ENCODE measurements around the gene HDHD3. TPM values are rescaled to one million over a fixed set of nuclear protein-coding genes. Genes with fewer than 3 reads are reported as not detected.
"Not testable (repeated sequence)": the region's sequence is repeated elsewhere in the genome, so short reads cannot be mapped to it uniquely, and the experiment has no call there.

HDHD3 gene
- total RNA-seq, 1 experiment from 2014 or later: 39.5 TPM

DNA sequence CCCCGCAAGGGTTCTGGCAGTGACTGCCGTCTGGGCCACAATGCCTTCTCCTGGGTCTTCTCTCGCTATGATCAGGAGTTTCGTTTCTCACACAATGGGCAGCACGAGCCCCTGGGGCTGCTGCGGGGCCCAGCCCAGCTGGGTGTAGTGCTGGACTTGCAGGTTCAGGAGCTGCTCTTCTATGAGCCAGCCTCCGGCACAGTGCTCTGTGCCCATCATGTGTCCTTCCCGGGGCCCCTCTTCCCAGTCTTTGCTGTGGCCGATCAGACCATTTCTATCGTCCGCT, 7.0 kb downstream of the HDHD3 start:
- no peak for DNase-seq (ENCODE audit: low read depth)
- in situ Hi-C loops (cut with HindIII; ENCODE audit: low pct_unique_long_range_greater_than_20kb, low sequenced_read_pairs): no loop called here

- DNase-seq (ENCODE audit: low read depth): no peak
- in situ Hi-C loops (cut with HindIII; ENCODE audit: low pct_unique_long_range_greater_than_20kb, low sequenced_read_pairs): no loop called here
Observed at GRCh38 chr9:113368982-113369854, 7.6 kb downstream of the HDHD3 start.

- in situ Hi-C loops (cut with HindIII; ENCODE audit: low pct_unique_long_range_greater_than_20kb, low sequenced_read_pairs): no loop called here
- DNase-seq (ENCODE audit: low read depth): no peak
Observed at GRCh38 chr9:113368348-113368981, 8.3 kb downstream of the HDHD3 start.

DNA sequence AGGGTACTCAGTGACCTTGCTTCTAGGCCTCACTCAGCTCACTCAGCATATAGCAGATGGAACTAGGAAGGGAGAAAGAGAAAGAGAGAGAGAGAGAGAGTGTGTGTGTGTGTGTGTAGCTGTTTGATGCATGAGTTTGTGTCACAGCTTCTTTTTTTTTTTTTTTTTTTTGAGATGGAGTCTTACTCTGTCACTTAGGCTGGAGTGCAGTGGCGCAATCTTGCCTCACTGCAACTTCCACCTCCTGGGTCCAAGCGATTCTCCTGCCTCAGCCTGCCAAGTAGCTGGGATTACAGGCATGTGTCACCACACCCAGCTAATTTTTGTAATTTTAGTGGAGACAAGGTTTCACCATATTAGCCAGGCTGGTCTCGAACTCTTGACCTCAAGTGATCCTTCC, 11.1 kb downstream of the HDHD3 start:
- DNase-seq (ENCODE audit: low read depth); in situ Hi-C loops (cut with HindIII; ENCODE audit: low pct_unique_long_range_greater_than_20kb, low sequenced_read_pairs): not testable (repeated sequence)

DNA sequence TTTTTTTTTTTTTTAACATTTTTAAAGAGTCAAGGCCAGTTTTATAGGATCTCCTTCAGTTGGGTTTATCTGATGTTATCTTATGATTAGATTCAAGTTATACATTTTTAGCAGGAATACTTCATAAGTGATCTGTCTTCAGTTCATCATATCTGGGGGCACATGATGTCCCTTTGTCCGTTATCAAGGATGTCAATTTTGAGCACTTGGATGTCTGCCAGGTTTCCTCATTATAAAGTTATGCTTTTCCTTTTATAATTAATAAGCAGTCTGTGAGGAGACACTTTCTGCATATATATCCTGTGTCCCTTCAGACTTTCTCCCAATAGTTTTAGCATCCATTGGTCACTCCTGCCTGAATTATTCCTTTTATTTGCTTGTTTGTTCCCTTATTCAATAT, 11.8 kb downstream of the HDHD3 start:
- in situ Hi-C loops (cut with HindIII; ENCODE audit: low pct_unique_long_range_greater_than_20kb, low sequenced_read_pairs): no loop called here
- no peak for DNase-seq (ENCODE audit: low read depth)

DNA sequence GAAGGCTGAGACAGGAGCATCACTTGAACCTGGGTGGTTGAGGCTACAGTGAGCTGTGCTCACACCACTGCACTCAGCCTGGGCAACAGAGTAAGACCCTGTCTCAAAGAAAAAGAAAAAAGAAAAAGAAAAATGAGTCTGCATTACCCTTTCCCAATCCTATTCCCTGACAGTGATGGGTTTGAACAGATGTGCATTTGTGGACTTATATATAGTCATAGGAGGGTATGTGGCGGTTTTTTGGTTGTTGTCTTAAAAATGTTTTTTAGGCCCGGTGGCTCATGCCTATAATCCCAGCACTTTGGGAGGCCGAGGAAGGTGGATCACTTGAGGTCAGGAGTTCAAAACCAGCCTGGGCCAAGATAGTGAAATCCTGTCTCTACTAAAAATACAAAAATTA, 13.4 kb downstream of the HDHD3 start:
- no peak for DNase-seq (ENCODE audit: low read depth)
- in situ Hi-C loops (cut with HindIII; ENCODE audit: low pct_unique_long_range_greater_than_20kb, low sequenced_read_pairs): no loop called here

DNA sequence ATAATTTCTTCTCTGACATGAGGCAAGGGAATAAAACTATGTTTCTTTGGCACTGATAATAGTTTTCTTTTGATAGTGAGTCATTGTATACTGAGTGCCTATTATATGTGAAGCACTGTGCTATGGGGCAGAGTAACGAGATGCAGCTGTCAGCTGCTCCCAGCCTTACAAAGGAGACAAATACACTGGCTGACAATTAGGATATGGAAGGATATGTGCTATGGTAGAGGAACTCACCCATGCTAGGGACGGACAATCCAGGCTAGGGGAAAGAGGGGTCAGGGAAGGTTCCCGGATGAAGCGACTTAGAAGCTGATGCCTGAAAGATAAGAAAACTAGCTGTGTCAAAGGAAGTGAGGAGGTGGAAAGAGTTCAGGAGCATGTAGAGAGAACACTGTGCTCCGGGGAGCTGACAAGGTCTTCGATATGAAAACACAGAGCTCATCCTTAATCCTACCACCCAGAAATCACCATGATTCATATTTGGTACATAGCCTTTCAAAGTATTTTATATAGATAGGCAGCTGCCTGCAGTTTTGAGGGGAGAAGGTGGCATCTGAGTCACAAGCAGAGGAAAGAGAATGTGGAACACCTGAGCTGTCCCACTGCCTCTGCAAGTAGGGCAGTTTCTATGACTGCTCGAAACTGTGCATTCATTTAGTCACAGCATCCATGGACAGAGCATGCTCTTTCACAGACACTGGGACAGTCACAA, 15.3 kb downstream of the HDHD3 start:
- in situ Hi-C loops (cut with HindIII; ENCODE audit: low pct_unique_long_range_greater_than_20kb, low sequenced_read_pairs): no loop called here
- no peak for DNase-seq (ENCODE audit: low read depth)

- no peak for DNase-seq (ENCODE audit: low read depth)
- in situ Hi-C loops (cut with HindIII; ENCODE audit: low pct_unique_long_range_greater_than_20kb, low sequenced_read_pairs): no loop called here
Observed at GRCh38 chr9:113360242-113360842, 16.4 kb downstream of the HDHD3 start.

DNA sequence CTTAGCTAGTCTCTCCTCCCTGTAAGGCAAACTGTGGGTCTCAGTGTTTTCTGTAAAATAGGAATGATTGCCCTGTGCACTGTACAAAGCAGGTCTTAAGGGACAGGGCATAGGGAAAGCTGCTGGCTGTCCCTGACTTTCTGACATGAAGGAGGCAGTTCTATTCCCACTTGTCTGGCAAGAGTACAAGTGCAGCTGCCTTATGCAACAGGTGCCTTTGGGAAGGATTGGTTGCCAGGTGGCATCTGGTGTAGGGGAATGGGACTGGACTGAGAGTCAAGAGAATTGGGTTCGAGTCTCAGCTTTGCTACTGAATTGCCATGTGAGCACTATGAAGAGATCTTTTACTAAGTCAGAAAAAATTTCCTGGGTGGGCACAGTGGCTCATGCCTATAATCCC, 17.4 kb downstream of the HDHD3 start:
- DNase-seq (ENCODE audit: low read depth): no peak
- in situ Hi-C loops (cut with HindIII; ENCODE audit: low pct_unique_long_range_greater_than_20kb, low sequenced_read_pairs): no loop called here

DNA sequence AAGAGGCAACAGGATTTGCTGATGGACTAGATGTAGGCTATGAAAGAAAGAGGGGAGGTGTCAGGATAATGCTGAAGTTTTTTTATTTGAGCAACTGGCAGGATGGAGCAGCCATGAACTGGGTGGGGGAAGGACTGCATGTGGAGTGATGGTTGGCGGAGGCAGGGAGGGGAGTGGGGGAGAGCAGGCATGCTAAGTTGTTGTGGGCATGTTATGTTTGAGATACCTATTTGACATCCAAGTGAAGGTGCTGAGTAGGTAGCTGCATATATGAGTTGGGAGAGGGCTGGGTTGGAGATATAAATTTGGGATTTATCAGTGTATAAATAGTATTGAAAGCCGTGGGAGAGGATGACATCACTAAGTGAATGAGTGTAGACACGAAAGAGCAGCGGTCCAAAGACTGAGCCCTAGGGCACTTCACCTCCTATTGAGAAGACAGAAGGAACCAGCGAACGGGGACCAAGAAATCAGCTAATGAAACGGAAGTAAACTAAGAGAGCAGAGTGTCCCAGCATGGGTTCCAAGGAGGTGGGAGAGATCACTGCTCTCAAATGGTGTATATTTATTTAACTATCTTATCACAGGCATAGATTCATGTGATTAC, 20.0 kb downstream of the HDHD3 start:
- no peak for DNase-seq (ENCODE audit: low read depth)
- in situ Hi-C loops (cut with HindIII; ENCODE audit: low pct_unique_long_range_greater_than_20kb, low sequenced_read_pairs): no loop called here

GRCh38 chr9:113355040-113355596, 21.7 kb downstream of the HDHD3 start:
- no peak for DNase-seq (ENCODE audit: low read depth)
- in situ Hi-C loops (cut with HindIII; ENCODE audit: low pct_unique_long_range_greater_than_20kb, low sequenced_read_pairs): no loop called here

DNA sequence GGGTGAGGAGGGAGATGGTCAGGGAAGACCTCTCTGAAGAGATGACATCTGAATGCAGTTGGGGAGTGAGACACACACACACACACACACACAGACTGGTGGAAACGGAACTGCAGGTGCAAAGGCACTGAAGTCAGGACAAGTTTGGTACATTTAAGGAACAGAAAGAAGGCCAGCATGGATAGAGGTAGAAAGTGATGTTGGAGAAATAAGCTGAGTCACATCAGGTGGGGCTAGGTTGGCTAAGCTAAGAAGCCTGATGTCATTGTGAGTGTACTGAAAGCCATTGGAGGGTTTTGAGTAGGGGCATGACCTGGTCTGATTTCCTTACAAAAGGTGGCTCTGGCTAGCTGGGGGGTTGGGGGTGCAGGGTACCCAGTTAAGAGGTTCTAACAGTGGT, 24.4 kb downstream of the HDHD3 start:
- in situ Hi-C loops (cut with HindIII; ENCODE audit: low pct_unique_long_range_greater_than_20kb, low sequenced_read_pairs): no loop called here
- DNase-seq (ENCODE audit: low read depth): peak; percentile 25

DNA sequence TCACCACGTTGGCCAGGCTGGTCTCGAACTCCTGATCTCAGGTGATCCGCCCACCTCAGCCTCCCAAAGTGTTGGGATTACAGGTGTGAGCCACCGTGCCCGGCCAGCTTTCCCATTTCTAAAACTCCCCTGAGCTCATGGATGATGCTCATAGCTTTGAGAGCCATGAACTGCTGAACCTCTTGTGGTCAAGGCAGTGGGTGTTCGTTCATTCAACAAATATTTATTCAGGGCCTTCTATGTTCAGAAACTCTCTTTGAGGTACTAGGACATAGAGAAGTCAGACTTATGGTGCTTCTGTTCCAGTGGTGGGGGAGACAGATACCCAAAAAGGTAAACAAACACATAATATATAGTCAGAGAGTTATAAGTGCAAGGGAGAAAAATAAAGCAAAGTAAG, 24.8 kb downstream of the HDHD3 start:
- no peak for DNase-seq (ENCODE audit: low read depth)
- in situ Hi-C loops (cut with HindIII; ENCODE audit: low pct_unique_long_range_greater_than_20kb, low sequenced_read_pairs): no loop called here

- DNase-seq (ENCODE audit: low read depth): no peak
- in situ Hi-C loops (cut with HindIII; ENCODE audit: low pct_unique_long_range_greater_than_20kb, low sequenced_read_pairs): no loop called here
Observed at GRCh38 chr9:113350937-113351336, 25.8 kb downstream of the HDHD3 start.

- in situ Hi-C loops (cut with HindIII; ENCODE audit: low pct_unique_long_range_greater_than_20kb, low sequenced_read_pairs): no loop called here
- no peak for DNase-seq (ENCODE audit: low read depth)
Observed at GRCh38 chr9:113350107-113350661, 26.6 kb downstream of the HDHD3 start.

GRCh38 chr9:113349445-113350094, 27.2 kb downstream of the HDHD3 start, which contains the start of gene BSPRY:
Gene BSPRY (plus strand): TSS chr9:113349541. CDS start chr9:113349580, 39 bp downstream.
- in situ Hi-C loops (cut with HindIII; ENCODE audit: low pct_unique_long_range_greater_than_20kb, low sequenced_read_pairs): no loop called here
- DNase-seq (ENCODE audit: low read depth): no peak

GRCh38 chr9:113349066-113349444, 27.7 kb downstream of the HDHD3 start:
- in situ Hi-C loops (cut with HindIII; ENCODE audit: low pct_unique_long_range_greater_than_20kb, low sequenced_read_pairs): no loop called here
- DNase-seq (ENCODE audit: low read depth): no peak

- no peak for DNase-seq (ENCODE audit: low read depth)
- in situ Hi-C loops (cut with HindIII; ENCODE audit: low pct_unique_long_range_greater_than_20kb, low sequenced_read_pairs): no loop called here
Observed at GRCh38 chr9:113348437-113348836, 28.3 kb downstream of the HDHD3 start.
